ENCODE data around the gene BACE2.

Gene BACE2

GRCh38 chr21:41318218-41318617 lies 150.3 kb downstream of the BACE2 start:
- TF ChIP-seq CTCF (IDR thresholded peaks at IDR 0.05; ENCODE audit: control insufficient read depth, extremely low read depth, insufficient read depth) = no peak
- no peak for DNase-seq (ENCODE audit: low read depth)
- no peak overlapping the region for H3K4me3 ChIP-seq (ENCODE audit: low read depth, low read length)

- DNase-seq (ENCODE audit: low read depth) = no peak
- no peak for TF ChIP-seq CTCF (IDR thresholded peaks at IDR 0.05; ENCODE audit: control insufficient read depth, extremely low read depth, insufficient read depth)
- H3K4me3 ChIP-seq (ENCODE audit: low read depth, low read length) = no peak overlapping the region
Observed at GRCh38 chr21:41319273-41319672, 151.3 kb downstream of the BACE2 start.

GRCh38 chr21:41321211-41321907 lies 153.4 kb downstream of the BACE2 start:
- no peak for TF ChIP-seq CTCF (IDR thresholded peaks at IDR 0.05; ENCODE audit: control insufficient read depth, extremely low read depth, insufficient read depth)
- H3K4me3 ChIP-seq (ENCODE audit: low read depth, low read length) = no peak overlapping the region
- DNase-seq (ENCODE audit: low read depth) = no peak

GRCh38 chr21:41321908-41322495 lies 154.0 kb downstream of the BACE2 start:
- no peak overlapping the region for H3K4me3 ChIP-seq (ENCODE audit: low read depth, low read length)
- no peak for TF ChIP-seq CTCF (IDR thresholded peaks at IDR 0.05; ENCODE audit: control insufficient read depth, extremely low read depth, insufficient read depth)
- DNase-seq (ENCODE audit: low read depth) = peak; percentile 86

- TF ChIP-seq CTCF (IDR thresholded peaks at IDR 0.05; ENCODE audit: control insufficient read depth, extremely low read depth, insufficient read depth) = no peak
- H3K4me3 ChIP-seq (ENCODE audit: low read depth, low read length) = no peak overlapping the region
- DNase-seq (ENCODE audit: low read depth) = no peak
Observed at GRCh38 chr21:41322496-41323382, 154.8 kb downstream of the BACE2 start.

GRCh38 chr21:41325138-41325912 lies 157.4 kb downstream of the BACE2 start:
- DNase-seq (ENCODE audit: low read depth) = no peak
- TF ChIP-seq CTCF (IDR thresholded peaks at IDR 0.05; ENCODE audit: control insufficient read depth, extremely low read depth, insufficient read depth) = no peak

More at GRCh38 chr21:41325138-41325912, 157.4 kb downstream of the BACE2 start:
- no peak overlapping the region for H3K4me3 ChIP-seq (ENCODE audit: low read depth, low read length)
